Heart right ventricle (tissue), 16 donors: Measurements from ENCODE around the gene ZNF562. TPM values are rescaled to one million over a fixed set of nuclear protein-coding genes. Genes with fewer than 3 reads are reported as not detected.

Experiments
- ATAC-seq, 8 donors: fragments of 200-7000 bp; cut with Tn5 transposase; one replicate each; pipeline ENCODE4 v1.9.1; 2020; ENCODE audit warnings: mild to moderate bottlenecking in 8 of 8, moderate library complexity in 8 of 8, moderate number of reproducible peaks in 1 of 8
- DNase-seq, 2 donors: peaks; one replicate each; pipeline ENCODE4 v3.0.0-alpha.2; 2020
- H3K27ac ChIP-seq, 10 donors: fragments of 200-600 bp; sonication (generic) in 2 of 10; one replicate each; pipeline versions ENCODE4 v1.5.0 to v1.8.0; 2020 to 2022; ENCODE audit warnings: mild to moderate bottlenecking in 3 of 10
- H3K27me3 ChIP-seq, 7 donors: fragments of 200-600 bp; one replicate each; pipeline ENCODE4 v1.8.0; 2021 to 2022; ENCODE audit warnings: mild to moderate bottlenecking in 2 of 7
- H3K36me3 ChIP-seq, 9 donors: fragments of 200-600 bp; sonication (generic) in 1 of 9; one replicate each; pipeline versions ENCODE4 v1.5.0 to v1.8.0; 2020 to 2022; ENCODE audit warnings: mild to moderate bottlenecking in 2 of 9
- H3K4me1 ChIP-seq, 9 donors: fragments of 200-600 bp; sonication (generic) in 1 of 9; one replicate each; pipeline versions ENCODE4 v1.5.0 to v1.8.0; 2020 to 2022; ENCODE audit warnings: mild to moderate bottlenecking in 4 of 9
- H3K4me3 ChIP-seq, 10 donors: fragments of 200-600 bp; sonication (generic) in 2 of 10; one replicate each; pipeline versions ENCODE4 v1.5.0 to v1.8.0; 2020 to 2022; ENCODE audit warnings: mild to moderate bottlenecking in 7 of 10, moderate library complexity in 2 of 10
- H3K9me3 ChIP-seq, 11 donors: fragments of 200-600 bp in 10 of 11; sonication (generic) in 2 of 11; one replicate each; pipeline versions ENCODE4 v1.5.0 to v1.8.0; 2013 to 2022; ENCODE audit warnings: mild to moderate bottlenecking in 2 of 11, control low read depth in 1 of 11, moderate library complexity in 1 of 11
- CTCF ChIP-seq, 9 donors: fragments of 200-600 bp; sonication (generic) in 2 of 9; IDR thresholded peaks; one replicate each; pipeline versions ENCODE4 v1.5.0 to v1.8.0; 2021 to 2022; ENCODE audit warnings: antibody characterized with exemption in 9 of 9, mild to moderate bottlenecking in 5 of 9, moderate library complexity in 1 of 9
- WGBS, 2 donors: extraction: QIAGEN DNeasy Blood & Tissue Kit; methylation state at CpG; one replicate each; pipeline ENCODE4 v1.1.7; 2013; ENCODE audit warnings: inconsistent platforms in 1 of 2; 5-methylcytosine and 5-hydroxymethylcytosine counted together
- intact Hi-C, 10 donors: fragments of 100-400 bp; cut with DNase I; formaldehyde crosslinking; loops; one replicate each; pipeline versions ENCODE4 v1.11.1 to v1.14.2; 2022
- polyA plus RNA-seq, 2 donors: library from polyadenylated mRNA; stranded (reverse); fragments of 200-250 nt; gene quantifications; one replicate each; pipeline ENCODE4 v1.2.3, GENCODE V29; 2013
- total RNA-seq, 10 donors: library from RNA; stranded (reverse); fragmentation: NEBNext Ultra II Directional in 3 of 10; extraction: Animal tissue kit (Norgen Biotek cat#: 25700) in 3 of 10; gene quantifications; one replicate each; pipeline versions ENCODE4 v1.2.1 to v1.2.4, GENCODE V29; 2021 to 2023
- donor health status: Arrhythmogenic right ventricular cardiomyopathy.
- donor health status: ischemic (EF 13 %, LVEDD 7.1; RV severe dilation, severe dysfunction).
- donor health status: healthy with polysubstance abuse.
- donor health status: DM: no; HTN: yes; CAD: no.
- donor health status: DM: no; HTN: no; CAD: no.
- donor health status: ischemic (EF 25% LVEDD 6.9; RV normal size, moderate dysfunction).
- donor health status: ischemic (EF 25% LVEDD 5.7; RV mildly dilated, moderate dysfunction).
- donor health status: healthy.
- donor health status: DM: yes; HTN: yes; CAD: no.
- donor health status: Ischemic cardiomyopathy.
- donor health status: ischemic (EF 35%, LVEDD 5.7; RV mildly dilated, moderate dysfunction).
- donor health status: nonischemic (EF 11% LVEDD 7.7; RV severe dilation, severe dysfunction).
- donor health status: DM: yes; HTN: yes; CAD: no.
- donor health status: PGD.
- donor health status: ischemic (EF 29% LVEDD 5.4; RV normal size, mild dysfunction).
- donor health status: nonischemic (EF 23%, LVEDD 6.1; RV moderate dilation, normal function).

ZNF562 gene
- total and polyA plus RNA-seq, 12 donors: 3.4 to 24.3 (median 20.4) TPM

- WGBS, 2 donors: 93 to 95% methylated on average over 3 of the region's 3 CpGs
- H3K9me3 ChIP-seq: peaks cover 0 to 32% (median 11%) of the 10 kb centered on the region in 11 donors
- intact Hi-C loops: no loop called here
These were observed 36.9 kb upstream of the ZNF562 start for GRCh38 chr19:9711815-9712214.

GRCh38 chr19:9709305-9709704 lies 34.4 kb upstream of the ZNF562 start:
- WGBS, 2 donors: 40 to 42% methylated on average over 1 of the region's 1 CpG
- H3K9me3 ChIP-seq: peaks cover 0 to 32% (median 11%) of the 10 kb centered on the region in 11 donors
- H3K4me3 ChIP-seq: no peak overlapping the region
- no peaks in the 10 kb centered on the region for H3K4me1 ChIP-seq
- ATAC-seq (peak in 6 of 8 donors; percentile 37 to 79 (median 57)), DNase-seq (no peak)
- intact Hi-C loops: no loop called here
- H3K27ac ChIP-seq: peak overlapping the region in 2 of 10 donors; percentile 28 to 63
- no peak for TF ChIP-seq CTCF (IDR thresholded peaks at IDR 0.05)
- H3K36me3 ChIP-seq: no peaks in the 10 kb centered on the region
- no peaks in the 10 kb centered on the region for H3K27me3 ChIP-seq

More at GRCh38 chr19:9711815-9712214, 36.9 kb upstream of the ZNF562 start:
- DNase-seq (no peak), ATAC-seq (no peak)
- no peaks in the 10 kb centered on the region for H3K4me1 ChIP-seq
- no peaks in the 10 kb centered on the region for H3K36me3 ChIP-seq
- no peak overlapping the region for H3K4me3 ChIP-seq
- no peaks in the 10 kb centered on the region for H3K27me3 ChIP-seq
- TF ChIP-seq CTCF (IDR thresholded peaks at IDR 0.05): no peak
- H3K27ac ChIP-seq: no peak overlapping the region

GRCh38 chr19:9705836-9706235 lies 30.9 kb upstream of the ZNF562 start:
- no peaks in the 10 kb centered on the region for H3K4me1 ChIP-seq
- H3K36me3 ChIP-seq: no peaks in the 10 kb centered on the region
- 50 to 57% methylated on average over 6 of the region's 6 CpGs for WGBS, 2 donors
- DNase-seq: no peak
- no peak overlapping the region for H3K4me3 ChIP-seq
- H3K27ac ChIP-seq: no peak overlapping the region
- peaks cover 0 to 11% (median 0%) of the 10 kb centered on the region in 11 donors for H3K9me3 ChIP-seq
- no peak for ATAC-seq
- intact Hi-C loops: no loop called here
- TF ChIP-seq CTCF (IDR thresholded peaks at IDR 0.05): no peak
- no peaks in the 10 kb centered on the region for H3K27me3 ChIP-seq

- no peaks in the 10 kb centered on the region for H3K36me3 ChIP-seq
- no peaks in the 10 kb centered on the region for H3K4me1 ChIP-seq
- TF ChIP-seq CTCF (IDR thresholded peaks at IDR 0.05): no peak
- no peak overlapping the region for H3K27ac ChIP-seq
- 88 to 89% methylated on average over 6 of the region's 6 CpGs for WGBS, 2 donors
- peaks cover 0 to 4% (median 0%) of the 10 kb centered on the region in 7 donors for H3K27me3 ChIP-seq
- intact Hi-C loops: no loop called here
- peaks cover 0 to 4% (median 0%) of the 10 kb centered on the region in 11 donors for H3K9me3 ChIP-seq
- ATAC-seq (no peak), DNase-seq (no peak)
- H3K4me3 ChIP-seq: no peak overlapping the region
These were observed 27.3 kb upstream of the ZNF562 start for GRCh38 chr19:9702186-9702585.
